Measurements from ENCODE around the gene PPP2R2D.

DNA sequence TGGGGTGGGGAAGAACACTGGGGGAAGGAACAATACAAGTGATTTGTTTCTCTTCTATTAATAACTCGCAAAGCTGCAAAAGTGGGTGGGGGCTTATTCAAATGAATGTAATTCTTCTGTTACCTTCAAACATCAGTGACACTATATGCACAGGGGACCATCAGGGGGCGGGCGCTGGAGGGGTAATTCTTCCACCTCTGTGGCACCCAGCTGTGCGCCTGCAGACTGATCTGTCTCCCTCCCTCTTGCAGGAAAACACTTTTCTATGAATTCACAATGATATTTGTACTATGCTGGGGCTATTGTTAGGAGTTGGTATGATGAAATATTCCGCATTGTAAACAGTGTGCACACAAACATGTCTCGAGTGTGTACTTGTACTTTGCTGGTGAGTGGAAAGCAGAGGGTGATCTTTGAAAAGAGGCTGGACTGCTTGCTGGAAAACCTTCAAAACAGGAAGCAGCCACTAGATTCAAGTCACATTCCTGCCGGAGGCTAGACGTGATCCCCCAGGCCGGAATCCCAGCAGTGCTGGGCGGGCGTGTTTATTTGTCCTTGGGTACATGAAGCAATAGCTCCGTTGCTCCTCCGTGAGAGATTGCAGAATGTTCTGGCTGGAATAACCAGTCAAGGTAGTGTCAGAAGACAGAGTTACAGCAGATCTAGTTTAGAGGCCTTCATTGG lies 96.7 kb downstream of the PPP2R2D start:
- TF ChIP-seq, protein P1, sequence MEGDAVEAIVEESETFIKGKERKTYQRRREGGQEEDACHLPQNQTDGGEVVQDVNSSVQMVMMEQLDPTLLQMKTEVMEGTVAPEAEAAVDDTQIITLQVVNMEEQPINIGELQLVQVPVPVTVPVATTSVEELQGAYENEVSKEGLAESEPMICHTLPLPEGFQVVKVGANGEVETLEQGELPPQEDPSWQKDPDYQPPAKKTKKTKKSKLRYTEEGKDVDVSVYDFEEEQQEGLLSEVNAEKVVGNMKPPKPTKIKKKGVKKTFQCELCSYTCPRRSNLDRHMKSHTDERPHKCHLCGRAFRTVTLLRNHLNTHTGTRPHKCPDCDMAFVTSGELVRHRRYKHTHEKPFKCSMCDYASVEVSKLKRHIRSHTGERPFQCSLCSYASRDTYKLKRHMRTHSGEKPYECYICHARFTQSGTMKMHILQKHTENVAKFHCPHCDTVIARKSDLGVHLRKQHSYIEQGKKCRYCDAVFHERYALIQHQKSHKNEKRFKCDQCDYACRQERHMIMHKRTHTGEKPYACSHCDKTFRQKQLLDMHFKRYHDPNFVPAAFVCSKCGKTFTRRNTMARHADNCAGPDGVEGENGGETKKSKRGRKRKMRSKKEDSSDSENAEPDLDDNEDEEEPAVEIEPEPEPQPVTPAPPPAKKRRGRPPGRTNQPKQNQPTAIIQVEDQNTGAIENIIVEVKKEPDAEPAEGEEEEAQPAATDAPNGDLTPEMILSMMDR (conservative IDR thresholded peaks at IDR 0.05): no peak
- TF ChIP-seq ZFX (IDR thresholded peaks at IDR 0.05): no peak

Data from C4-2B (cell line).